Measurements from ENCODE around the gene DNAH10.

The DNAH10 gene

GRCh38 chr12:123794027-123794426 lies 31.9 kb downstream of the DNAH10 start:
- H3K9me3 ChIP-seq (ENCODE audit: control insufficient read depth in 2 of 2, low read length in 2 of 2), result no peaks in the 10 kb centered on the region
- H3K36me3 ChIP-seq (ENCODE audit: control insufficient read depth in 2 of 2, insufficient read depth in 2 of 2, low read length in 2 of 2), result no peaks in the 10 kb centered on the region
- no peaks in the 10 kb centered on the region for H3K4me1 ChIP-seq (ENCODE audit: control insufficient read depth, insufficient read depth, low read length)
- H3K27me3 ChIP-seq (ENCODE audit: control insufficient read depth in 1 of 2, insufficient read depth in 2 of 2, low read length in 2 of 2), result no peaks in the 10 kb centered on the region
- no peak overlapping the region for H3K4me3 ChIP-seq (ENCODE audit: low read length in 2 of 2)
- no peak overlapping the region for H3K9ac ChIP-seq (ENCODE audit: low read length in 2 of 2)
- no peak overlapping the region for H3K27ac ChIP-seq (ENCODE audit: low read length)

- H3K27ac ChIP-seq (ENCODE audit: low read length), result no peak overlapping the region
- H3K4me1 ChIP-seq (ENCODE audit: control insufficient read depth, insufficient read depth, low read length), result no peaks in the 10 kb centered on the region
- H3K9me3 ChIP-seq (ENCODE audit: control insufficient read depth in 2 of 2, low read length in 2 of 2), result no peaks in the 10 kb centered on the region
- no peak overlapping the region for H3K4me3 ChIP-seq (ENCODE audit: low read length in 2 of 2)
- H3K9ac ChIP-seq (ENCODE audit: low read length in 2 of 2), result no peak overlapping the region
- H3K36me3 ChIP-seq (ENCODE audit: control insufficient read depth in 2 of 2, insufficient read depth in 2 of 2, low read length in 2 of 2), result no peaks in the 10 kb centered on the region
- no peaks in the 10 kb centered on the region for H3K27me3 ChIP-seq (ENCODE audit: control insufficient read depth in 1 of 2, insufficient read depth in 2 of 2, low read length in 2 of 2)
These were observed 36.4 kb downstream of the DNAH10 start for GRCh38 chr12:123798518-123798917.

DNA sequence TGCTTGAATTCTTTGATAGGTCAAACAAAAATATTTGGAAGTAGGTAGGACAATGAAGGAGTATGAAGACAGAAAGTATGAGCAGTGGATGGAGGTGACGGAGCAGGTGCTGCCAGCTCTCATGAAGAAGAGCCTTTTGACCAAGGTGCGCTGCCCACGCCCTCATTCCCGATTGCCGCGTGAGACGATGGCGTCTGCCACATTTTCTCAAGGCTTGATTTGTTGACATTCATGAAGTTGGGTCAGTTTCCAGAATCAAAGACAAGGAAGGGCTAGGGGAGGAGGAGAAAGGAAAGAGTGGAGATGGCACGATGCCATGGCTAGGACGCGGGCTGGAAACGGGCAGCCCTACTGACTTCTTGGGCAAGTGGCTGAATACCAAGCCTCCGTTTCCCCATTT lies 37.1 kb downstream of the DNAH10 start:
- no peaks in the 10 kb centered on the region for H3K36me3 ChIP-seq (ENCODE audit: control insufficient read depth in 2 of 2, insufficient read depth in 2 of 2, low read length in 2 of 2)
- H3K9ac ChIP-seq (ENCODE audit: low read length in 2 of 2), result no peak overlapping the region
- no peaks in the 10 kb centered on the region for H3K9me3 ChIP-seq (ENCODE audit: control insufficient read depth in 2 of 2, low read length in 2 of 2)
- H3K27ac ChIP-seq (ENCODE audit: low read length), result no peak overlapping the region
- no peaks in the 10 kb centered on the region for H3K4me1 ChIP-seq (ENCODE audit: control insufficient read depth, insufficient read depth, low read length)
- no peaks in the 10 kb centered on the region for H3K27me3 ChIP-seq (ENCODE audit: control insufficient read depth in 1 of 2, insufficient read depth in 2 of 2, low read length in 2 of 2)
- no peak overlapping the region for H3K4me3 ChIP-seq (ENCODE audit: low read length in 2 of 2)

DNA sequence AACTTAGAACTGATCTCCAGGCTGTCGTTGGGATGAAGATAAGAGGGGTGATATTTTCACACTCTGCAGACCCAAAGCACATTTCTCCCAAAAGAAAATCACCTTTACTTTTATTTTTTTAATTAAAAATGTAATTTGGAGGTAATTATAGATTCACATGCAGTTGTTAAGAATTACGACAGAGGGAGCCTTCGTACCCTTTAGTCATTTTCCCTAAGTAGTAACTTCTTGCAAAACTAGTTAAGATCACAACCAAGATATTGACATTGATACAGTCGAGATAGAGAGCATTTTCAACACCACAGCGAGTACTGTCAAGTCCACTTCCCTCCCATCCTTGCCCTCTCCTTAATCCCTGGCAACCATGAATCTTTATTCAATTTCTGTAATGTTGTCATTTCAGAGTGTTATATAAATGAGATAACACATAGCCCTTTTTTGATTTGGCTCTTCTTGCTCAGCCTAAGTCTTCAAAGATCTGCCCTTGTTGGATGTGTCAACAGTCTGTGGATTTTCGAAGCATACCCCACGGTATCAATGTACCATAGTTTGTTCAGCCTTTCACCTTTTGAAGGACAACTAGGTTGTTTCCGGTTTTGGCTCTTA lies 39.6 kb downstream of the DNAH10 start:
- H3K4me1 ChIP-seq (ENCODE audit: control insufficient read depth, insufficient read depth, low read length), result no peaks in the 10 kb centered on the region
- H3K4me3 ChIP-seq (ENCODE audit: low read length in 2 of 2), result no peak overlapping the region
- no peak overlapping the region for H3K9ac ChIP-seq (ENCODE audit: low read length in 2 of 2)
- H3K9me3 ChIP-seq (ENCODE audit: control insufficient read depth in 2 of 2, low read length in 2 of 2), result no peaks in the 10 kb centered on the region
- no peaks in the 10 kb centered on the region for H3K36me3 ChIP-seq (ENCODE audit: control insufficient read depth in 2 of 2, insufficient read depth in 2 of 2, low read length in 2 of 2)
- H3K27me3 ChIP-seq (ENCODE audit: control insufficient read depth in 1 of 2, insufficient read depth in 2 of 2, low read length in 2 of 2), result no peaks in the 10 kb centered on the region
- no peak overlapping the region for H3K27ac ChIP-seq (ENCODE audit: low read length)

DNA sequence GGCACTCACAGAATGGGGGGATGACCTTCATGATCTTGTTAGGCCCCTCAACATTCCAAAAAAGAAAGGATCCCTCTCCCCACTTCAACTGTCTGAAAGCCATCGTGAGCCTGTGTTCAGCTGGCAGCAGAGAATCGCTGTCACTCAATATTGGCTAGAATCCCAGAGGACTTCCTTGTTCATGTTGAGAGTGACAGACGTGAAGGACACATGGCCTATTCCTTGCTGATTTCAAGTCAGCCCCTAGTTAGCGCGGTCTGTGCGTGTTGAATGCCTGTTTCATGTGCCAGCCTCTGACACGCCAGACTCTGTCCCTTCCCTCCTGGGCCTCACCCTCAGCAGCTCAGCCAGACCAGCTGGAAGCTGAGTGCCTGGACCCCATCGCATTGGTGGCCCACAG lies 43.1 kb downstream of the DNAH10 start:
- Histone ChIP-seq H3K4me1 (ENCODE audit: control insufficient read depth, insufficient read depth, low read length) (no peaks in the 10 kb centered on the region), H3K9ac (ENCODE audit: low read length in 2 of 2) (no peak overlapping the region), H3K36me3 (ENCODE audit: control insufficient read depth in 2 of 2, insufficient read depth in 2 of 2, low read length in 2 of 2) (no peaks in the 10 kb centered on the region), H3K27ac (ENCODE audit: low read length) (no peak overlapping the region), H3K4me3 (ENCODE audit: low read length in 2 of 2) (no peak overlapping the region), H3K9me3 (ENCODE audit: control insufficient read depth in 2 of 2, low read length in 2 of 2) (no peaks in the 10 kb centered on the region), H3K27me3 (ENCODE audit: control insufficient read depth in 1 of 2, insufficient read depth in 2 of 2, low read length in 2 of 2) (peaks cover 0 to 2% of the 10 kb centered on the region in 2 donors)

- Histone ChIP-seq H3K4me1 (ENCODE audit: control insufficient read depth, insufficient read depth, low read length) (no peaks in the 10 kb centered on the region), H3K27ac (ENCODE audit: low read length) (no peak overlapping the region), H3K9me3 (ENCODE audit: control insufficient read depth in 2 of 2, low read length in 2 of 2) (no peaks in the 10 kb centered on the region), H3K36me3 (ENCODE audit: control insufficient read depth in 2 of 2, insufficient read depth in 2 of 2, low read length in 2 of 2) (no peaks in the 10 kb centered on the region), H3K4me3 (ENCODE audit: low read length in 2 of 2) (no peak overlapping the region), H3K27me3 (ENCODE audit: control insufficient read depth in 1 of 2, insufficient read depth in 2 of 2, low read length in 2 of 2) (peaks cover 0 to 2% of the 10 kb centered on the region in 2 donors), H3K9ac (ENCODE audit: low read length in 2 of 2) (no peak overlapping the region)
These were observed 44.9 kb downstream of the DNAH10 start for GRCh38 chr12:123807002-123807401.

DNA sequence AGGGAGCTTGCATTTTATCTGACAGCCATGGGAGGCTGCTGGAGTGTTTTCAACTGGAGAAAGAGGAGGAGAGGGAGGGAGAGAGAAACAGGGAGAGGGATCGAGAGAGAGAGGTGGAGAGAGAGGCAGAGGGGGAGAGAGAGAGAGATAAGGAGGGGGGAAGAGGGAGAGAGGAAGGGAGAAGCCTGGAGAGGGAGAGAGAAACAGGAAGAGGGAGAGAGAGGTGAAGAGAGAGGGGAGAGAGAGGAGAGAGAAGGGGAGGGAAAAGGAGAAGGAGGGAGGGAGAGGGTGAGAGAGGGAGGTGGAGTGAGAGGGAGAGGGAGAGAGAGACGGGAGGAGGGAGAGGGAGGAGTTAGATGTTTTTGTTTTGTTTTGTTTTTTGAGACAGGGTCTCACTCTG lies 45.6 kb downstream of the DNAH10 start:
- no peaks in the 10 kb centered on the region for H3K36me3 ChIP-seq (ENCODE audit: control insufficient read depth in 2 of 2, insufficient read depth in 2 of 2, low read length in 2 of 2)
- no peak overlapping the region for H3K9ac ChIP-seq (ENCODE audit: low read length in 2 of 2)
- no peaks in the 10 kb centered on the region for H3K4me1 ChIP-seq (ENCODE audit: control insufficient read depth, insufficient read depth, low read length)
- H3K27me3 ChIP-seq (ENCODE audit: control insufficient read depth in 1 of 2, insufficient read depth in 2 of 2, low read length in 2 of 2), result peaks cover 0 to 2% of the 10 kb centered on the region in 2 donors
- no peak overlapping the region for H3K4me3 ChIP-seq (ENCODE audit: low read length in 2 of 2)
- no peaks in the 10 kb centered on the region for H3K9me3 ChIP-seq (ENCODE audit: control insufficient read depth in 2 of 2, low read length in 2 of 2)
- H3K27ac ChIP-seq (ENCODE audit: low read length), result no peak overlapping the region

DNA sequence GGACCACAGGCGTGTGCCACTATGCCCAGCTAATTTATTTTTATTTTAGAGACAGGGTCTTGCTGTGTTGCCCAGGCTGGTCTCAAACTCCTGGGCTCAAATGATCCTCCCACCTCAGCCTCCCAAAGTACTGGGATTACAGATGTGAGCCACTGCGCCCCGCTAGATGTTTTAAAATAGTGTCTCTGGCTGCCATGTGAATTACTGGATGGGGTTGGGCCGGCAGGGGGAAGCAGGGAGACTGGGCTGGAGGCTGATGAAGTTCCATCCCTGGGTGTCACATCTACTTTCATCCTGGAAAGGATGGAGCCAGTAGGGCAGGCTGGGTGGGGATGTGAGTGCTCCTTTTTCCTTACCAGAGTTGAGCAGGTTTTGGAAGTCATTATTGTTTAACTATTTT lies 46.1 kb downstream of the DNAH10 start:
- Histone ChIP-seq H3K27ac (ENCODE audit: low read length) (no peak overlapping the region), H3K27me3 (ENCODE audit: control insufficient read depth in 1 of 2, insufficient read depth in 2 of 2, low read length in 2 of 2) (peaks cover 0 to 2% of the 10 kb centered on the region in 2 donors), H3K9ac (ENCODE audit: low read length in 2 of 2) (no peak overlapping the region)

DNA sequence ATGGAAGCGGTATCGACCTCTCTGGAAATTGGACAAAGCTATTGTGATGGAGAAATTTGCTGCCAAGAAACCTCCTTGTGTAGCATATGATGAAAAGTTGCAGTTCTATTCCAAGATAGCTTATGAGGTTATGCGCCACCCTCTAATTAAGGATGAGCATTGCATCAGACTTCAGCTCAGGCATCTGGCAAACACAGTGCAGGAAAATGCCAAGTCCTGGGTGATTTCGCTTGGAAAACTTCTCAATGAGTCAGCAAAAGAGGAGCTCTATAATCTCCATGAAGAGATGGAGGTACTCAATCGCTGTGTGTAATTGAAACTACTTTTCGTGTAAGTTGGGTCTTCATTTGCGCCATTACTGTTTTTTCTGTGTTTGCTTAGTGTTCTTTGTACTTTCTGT lies 51.2 kb downstream of the DNAH10 start:
- Histone ChIP-seq H3K36me3 (ENCODE audit: control insufficient read depth in 2 of 2, insufficient read depth in 2 of 2, low read length in 2 of 2) (no peaks in the 10 kb centered on the region), H3K4me1 (ENCODE audit: control insufficient read depth, insufficient read depth, low read length) (no peaks in the 10 kb centered on the region), H3K9ac (ENCODE audit: low read length in 2 of 2) (no peak overlapping the region), H3K4me3 (ENCODE audit: low read length in 2 of 2) (no peak overlapping the region), H3K27me3 (ENCODE audit: control insufficient read depth in 1 of 2, insufficient read depth in 2 of 2, low read length in 2 of 2) (peaks cover 0 to 2% of the 10 kb centered on the region in 2 donors), H3K27ac (ENCODE audit: low read length) (no peak overlapping the region), H3K9me3 (ENCODE audit: control insufficient read depth in 2 of 2, low read length in 2 of 2) (peaks cover 4 to 7% of the 10 kb centered on the region in 2 donors)

More for the DNA sequence above, 46.1 kb downstream of the DNAH10 start:
- Histone ChIP-seq H3K9me3 (ENCODE audit: control insufficient read depth in 2 of 2, low read length in 2 of 2) (no peaks in the 10 kb centered on the region), H3K4me1 (ENCODE audit: control insufficient read depth, insufficient read depth, low read length) (no peaks in the 10 kb centered on the region), H3K4me3 (ENCODE audit: low read length in 2 of 2) (no peak overlapping the region), H3K36me3 (ENCODE audit: control insufficient read depth in 2 of 2, insufficient read depth in 2 of 2, low read length in 2 of 2) (no peaks in the 10 kb centered on the region)

DNA sequence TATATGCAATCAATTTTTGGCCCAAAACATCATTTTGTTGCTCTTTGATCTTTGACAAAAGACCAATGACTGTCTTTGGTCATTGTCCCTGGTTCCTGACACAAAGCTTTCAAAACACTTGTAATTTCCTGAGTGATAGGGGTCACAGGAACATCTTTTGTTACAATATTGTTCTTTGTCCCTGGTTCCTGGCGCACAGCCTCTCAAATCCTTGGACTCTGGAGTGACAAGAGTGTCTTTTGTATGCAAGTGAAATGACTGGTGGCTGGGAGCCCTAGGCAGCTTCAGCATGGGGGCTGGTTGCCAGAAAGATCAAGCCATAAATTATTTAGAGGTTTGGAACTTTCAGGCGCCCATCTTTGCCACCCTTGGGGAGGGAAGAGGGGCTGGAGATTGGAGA lies 53.9 kb downstream of the DNAH10 start:
- Histone ChIP-seq H3K4me3 (ENCODE audit: low read length in 2 of 2) (no peak overlapping the region), H3K27ac (ENCODE audit: low read length) (no peak overlapping the region), H3K36me3 (ENCODE audit: control insufficient read depth in 2 of 2, insufficient read depth in 2 of 2, low read length in 2 of 2) (no peaks in the 10 kb centered on the region), H3K4me1 (ENCODE audit: control insufficient read depth, insufficient read depth, low read length) (no peaks in the 10 kb centered on the region), H3K27me3 (ENCODE audit: control insufficient read depth in 1 of 2, insufficient read depth in 2 of 2, low read length in 2 of 2) (no peaks in the 10 kb centered on the region), H3K9ac (ENCODE audit: low read length in 2 of 2) (no peak overlapping the region), H3K9me3 (ENCODE audit: control insufficient read depth in 2 of 2, low read length in 2 of 2) (peaks cover 4 to 7% of the 10 kb centered on the region in 2 donors)

GRCh38 chr12:123816896-123817537 lies 54.9 kb downstream of the DNAH10 start:
- Histone ChIP-seq H3K27me3 (ENCODE audit: control insufficient read depth in 1 of 2, insufficient read depth in 2 of 2, low read length in 2 of 2) (no peaks in the 10 kb centered on the region), H3K4me1 (ENCODE audit: control insufficient read depth, insufficient read depth, low read length) (no peaks in the 10 kb centered on the region), H3K9ac (ENCODE audit: low read length in 2 of 2) (no peak overlapping the region), H3K27ac (ENCODE audit: low read length) (no peak overlapping the region), H3K9me3 (ENCODE audit: control insufficient read depth in 2 of 2, low read length in 2 of 2) (peaks cover 4 to 7% of the 10 kb centered on the region in 2 donors), H3K36me3 (ENCODE audit: control insufficient read depth in 2 of 2, insufficient read depth in 2 of 2, low read length in 2 of 2) (no peaks in the 10 kb centered on the region), H3K4me3 (ENCODE audit: low read length in 2 of 2) (no peak overlapping the region)
